Hepatocyte (in vitro differentiated cells): Measurements from ENCODE around the gene TEX48. TPM values are rescaled to one million over a fixed set of nuclear protein-coding genes. Genes with fewer than 3 reads are reported as not detected.

Experiments
- DNase-seq: peaks from one replicate; pipeline ENCODE4 v3.0.0-alpha.2; 2016; ENCODE audit warnings: low spot score
- H2AFZ ChIP-seq: fragments of 200-600 bp; sonication (generic); 2 replicates; pipeline ENCODE4 v1.6.0; 2016; ENCODE audit warnings: antibody characterized with exemption, mild to moderate bottlenecking
- H3K27ac ChIP-seq: fragments of 200-600 bp; sonication (generic); 2 replicates; pipeline ENCODE4 v1.5.1; 2016; ENCODE audit warnings: mild to moderate bottlenecking
- H3K27me3 ChIP-seq: fragments of 200-600 bp; sonication (generic); 2 replicates; pipeline ENCODE4 v1.6.1; 2016
- H3K36me3 ChIP-seq: fragments of 200-600 bp; sonication (generic); replicated peaks from 2 replicates; pipeline ENCODE4 v1.5.1; 2016; ENCODE audit warnings: low read depth; ENCODE audit not compliant: insufficient read depth
- H3K4me1 ChIP-seq: fragments of 200-600 bp; sonication (generic); 2 replicates; pipeline ENCODE4 v1.5.1; 2016; ENCODE audit warnings: mild to moderate bottlenecking, moderate library complexity; ENCODE audit not compliant: insufficient read depth
- H3K4me2 ChIP-seq: fragments of 200-600 bp; sonication (generic); 2 replicates; pipeline ENCODE4 v1.6.0; 2016
- H3K4me3 ChIP-seq: fragments of 200-600 bp; sonication (generic); 2 replicates; pipeline ENCODE4 v1.5.1; 2016; ENCODE audit warnings: mild to moderate bottlenecking
- H3K79me2 ChIP-seq: fragments of 200-600 bp; sonication (generic); 2 replicates; pipeline ENCODE4 v1.6.0; 2017; ENCODE audit warnings: mild to moderate bottlenecking
- H3K9me2 ChIP-seq: fragments of 200-600 bp; sonication (generic); replicated peaks from 2 replicates; pipeline ENCODE4 v1.6.0; 2017; ENCODE audit warnings: mild to moderate bottlenecking; ENCODE audit not compliant: insufficient read depth
- H3K9me3 ChIP-seq: fragments of 200-600 bp; sonication (generic); 2 replicates; pipeline ENCODE4 v1.5.1; 2016; ENCODE audit warnings: low read depth, mild to moderate bottlenecking
- H4K20me1 ChIP-seq: fragments of 200-600 bp; sonication (generic); 2 replicates; pipeline ENCODE4 v1.6.0; 2016; ENCODE audit warnings: mild to moderate bottlenecking; ENCODE audit not compliant: insufficient read depth, poor library complexity, severe bottlenecking
- CTCF ChIP-seq: fragments of 200-600 bp; sonication (generic); IDR thresholded peaks from 2 replicates; pipeline ENCODE4 v1.5.1; 2016; ENCODE audit warnings: antibody characterized with exemption, mild to moderate bottlenecking; ENCODE audit not compliant: poor library complexity
- EZH2 ChIP-seq: fragments of 200-600 bp; sonication (generic); IDR thresholded peaks from 2 replicates; pipeline ENCODE4 v1.6.1; 2016; ENCODE audit warnings: antibody characterized with exemption, mild to moderate bottlenecking, borderline replicate concordance
- EZH2phosphoT487 ChIP-seq: fragments of 200-600 bp; sonication (generic); IDR thresholded peaks from one replicate; pipeline ENCODE4 v1.6.1; 2018; ENCODE audit warnings: antibody characterized with exemption, mild to moderate bottlenecking, low read depth, moderate library complexity; ENCODE audit not compliant: unreplicated experiment, severe bottlenecking
- WGBS: methylation state at CpG from one replicate; pipeline ENCODE4 v1.1.6; 2016; ENCODE audit warnings: low lambda C conversion rate; ENCODE audit errors: missing lambda C conversion rate; 5-methylcytosine and 5-hydroxymethylcytosine counted together
- polyA plus RNA-seq: library from polyadenylated mRNA; unstranded; fragments of >200 nt; fragmentation: Nextera tagmentation; extraction: Ambion mirVana; gene quantifications from 2 replicates; pipeline ENCODE4 v1.2.1, GENCODE V29; 2016
- total RNA-seq: library from RNA; depleted of rRNA; stranded (reverse); fragments of >200 nt; gene quantifications from 2 replicates; pipeline ENCODE4 v1.2.3, GENCODE V29; 2014

The TEX48 gene
- total and polyA plus RNA-seq, 2 experiments from 2014 or later, result not detected

GRCh38 chr9:114629563-114630090 lies 52.4 kb downstream of the TEX48 start:
- H2AFZ ChIP-seq, result no peak overlapping the region
- no peaks in the 10 kb centered on the region for H3K4me1 ChIP-seq
- H3K9me2 ChIP-seq, result no peaks in the 10 kb centered on the region
- DNase-seq, result no peak
- no peak overlapping the region for H3K4me3 ChIP-seq
- no peak for TF ChIP-seq EZH2phosphoT487
- TF ChIP-seq CTCF, result no peak
- no peak for TF ChIP-seq EZH2
- no peaks in the 10 kb centered on the region for H3K79me2 ChIP-seq
- no peaks in the 10 kb centered on the region for H4K20me1 ChIP-seq
- H3K27ac ChIP-seq, result no peak overlapping the region
- H3K9me3 ChIP-seq, result no peaks in the 10 kb centered on the region
- H3K27me3 ChIP-seq, result no peaks in the 10 kb centered on the region
- no peaks in the 10 kb centered on the region for H3K36me3 ChIP-seq
- WGBS, result 90% methylated on average over 7 of the region's 7 CpGs
- H3K4me2 ChIP-seq, result no peak overlapping the region

DNA sequence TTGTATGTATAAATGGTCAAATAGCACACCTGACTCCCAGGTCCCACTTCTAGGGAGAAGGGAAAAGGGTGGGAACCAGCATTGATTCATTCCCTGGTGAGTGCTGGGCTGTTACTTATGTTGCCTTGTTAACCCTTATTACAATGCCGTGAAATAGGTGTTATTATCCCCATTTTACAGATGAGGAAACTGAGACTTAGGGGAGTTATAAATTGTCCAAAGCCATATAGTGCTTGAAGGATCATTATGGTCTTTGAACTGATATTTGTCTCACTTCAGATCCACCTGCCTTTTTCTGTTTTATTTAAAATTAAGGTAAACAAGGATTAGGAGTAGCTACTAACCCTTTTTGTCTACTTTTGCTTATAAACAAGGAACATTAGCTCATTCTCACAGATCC lies 54.4 kb downstream of the TEX48 start:
- H3K36me3 ChIP-seq, result no peaks in the 10 kb centered on the region

GRCh38 chr9:114626415-114627020 lies 55.5 kb downstream of the TEX48 start:
- DNase-seq, result no peak
- no peaks in the 10 kb centered on the region for H4K20me1 ChIP-seq
- no peaks in the 10 kb centered on the region for H3K79me2 ChIP-seq
- no peaks in the 10 kb centered on the region for H3K36me3 ChIP-seq
- H3K9me3 ChIP-seq, result no peaks in the 10 kb centered on the region
- no peaks in the 10 kb centered on the region for H3K4me1 ChIP-seq
- WGBS, result 94% methylated on average over 4 of the region's 4 CpGs
- H2AFZ ChIP-seq, result no peak overlapping the region
- H3K4me2 ChIP-seq, result no peak overlapping the region
- no peaks in the 10 kb centered on the region for H3K9me2 ChIP-seq
- TF ChIP-seq EZH2 (no peak), CTCF (no peak), EZH2phosphoT487 (no peak)
- H3K4me3 ChIP-seq, result no peak overlapping the region
- no peaks in the 10 kb centered on the region for H3K27me3 ChIP-seq
- no peak overlapping the region for H3K27ac ChIP-seq

More for the DNA sequence above, 54.4 kb downstream of the TEX48 start:
- TF ChIP-seq CTCF, result no peak
- no peak for TF ChIP-seq EZH2phosphoT487
- no peak for TF ChIP-seq EZH2
- no peaks in the 10 kb centered on the region for H3K79me2 ChIP-seq
- no peak overlapping the region for H3K27ac ChIP-seq
- no peaks in the 10 kb centered on the region for H4K20me1 ChIP-seq
- no peaks in the 10 kb centered on the region for H3K9me3 ChIP-seq
- DNase-seq, result no peak
- no peak overlapping the region for H3K4me2 ChIP-seq
- no peak overlapping the region for H2AFZ ChIP-seq
- 91% methylated on average over 1 of the region's 1 CpG for WGBS
- no peaks in the 10 kb centered on the region for H3K4me1 ChIP-seq
- H3K27me3 ChIP-seq, result no peaks in the 10 kb centered on the region
- no peaks in the 10 kb centered on the region for H3K9me2 ChIP-seq
- H3K4me3 ChIP-seq, result no peak overlapping the region
